SK-N-SH (cell line): ENCODE results near the gene NAA10. TPM values are rescaled to one million over a fixed set of nuclear protein-coding genes. Genes with fewer than 3 reads are reported as not detected.

Source experiments
- CTCF ChIA-PET: fragments of 300-600, 350-600 bp; formaldehyde crosslinking; extraction: SDS; loops from one replicate; lab custom pipeline; 2021; lab: Yijun Ruan, JAX
- POLR2A ChIA-PET: fragments of 350-600 bp; sonication (Branson Sonifier 250); formaldehyde crosslinking; extraction: SDS; loops from one replicate; lab custom pipeline; 2020; ENCODE audit warnings: antibody characterized with exemption, inconsistent platforms; lab: Yijun Ruan, JAX
- DNase-seq: peaks from one replicate; pipeline ENCODE4 v3.0.0; 2012
- H2AFZ ChIP-seq: fragments of 200-600 bp; sonication (generic); 2 replicates; pipeline ENCODE4 v1.8.1; 2016; ENCODE audit warnings: antibody characterized with exemption, mild to moderate bottlenecking, low read depth
- H3F3A ChIP-seq: fragments of 200-600 bp; sonication (generic); replicated peaks from 2 replicates; pipeline ENCODE3; 2016; ENCODE audit warnings: antibody characterized with exemption, mild to moderate bottlenecking; ENCODE audit not compliant: insufficient read depth
- H3K27ac ChIP-seq, 2 experiments: fragments of 200-500 bp in 1 of 2; fragments of 200-600 bp in 1 of 2; sonication (Bioruptor generic) in 1 of 2; sonication (generic), shearing (Covaris generic) in 1 of 2; 2 replicates each; pipeline versions ENCODE4 v1.5.1 to v1.6.1; 2014 to 2016; ENCODE audit warnings: low read depth in 2 of 2, inconsistent platforms in 1 of 2, low read length in 1 of 2, mild to moderate bottlenecking in 1 of 2, mixed read lengths in 1 of 2
- H3K27me3 ChIP-seq: fragments of 200-600 bp; sonication (generic), shearing (Covaris generic); 2 replicates; pipeline ENCODE4 v1.6.1; 2016; ENCODE audit warnings: mixed run types; ENCODE audit not compliant: insufficient read depth
- H3K36me3 ChIP-seq, 2 experiments: fragments of 200-500 bp in 1 of 2; fragments of 200-600 bp in 1 of 2; sonication (Bioruptor generic) in 1 of 2; sonication (generic) in 1 of 2; replicated peaks in 1 of 2; 2 replicates each; pipeline versions ENCODE3 to v1.5.1; 2014 to 2016; ENCODE audit warnings: low read length in 1 of 2, mild to moderate bottlenecking in 1 of 2; ENCODE audit not compliant: insufficient read depth in 2 of 2, control insufficient read depth in 1 of 2
- H3K4me1 ChIP-seq, 2 experiments: fragments of 200-500 bp in 1 of 2; fragments of 200-600 bp in 1 of 2; sonication (Bioruptor generic) in 1 of 2; sonication (generic), shearing (Covaris generic) in 1 of 2; 2 replicates each; pipeline versions ENCODE4 v1.5.1 to v1.6.1; 2014 to 2016; ENCODE audit warnings: low read depth in 1 of 2, low read length in 1 of 2, mixed run types in 1 of 2; ENCODE audit not compliant: insufficient read depth in 2 of 2, control insufficient read depth in 1 of 2
- H3K4me2 ChIP-seq: fragments of 200-600 bp; sonication (generic), shearing (Covaris generic); 2 replicates; pipeline ENCODE4 v1.6.1; 2017; ENCODE audit warnings: mixed run types
- H3K4me3 ChIP-seq, 2 experiments: fragments of 200-500 bp in 1 of 2; fragments of 200-600 bp in 1 of 2; sonication (Bioruptor generic) in 1 of 2; sonication (generic), shearing (Covaris generic) in 1 of 2; 2 replicates each; pipeline versions ENCODE4 v1.5.1 to v1.8.1; 2014 to 2016; ENCODE audit warnings: low read depth in 2 of 2, inconsistent platforms in 1 of 2, low read length in 1 of 2, mild to moderate bottlenecking in 1 of 2, mixed read lengths in 1 of 2, moderate library complexity in 1 of 2
- H3K79me2 ChIP-seq: fragments of 200-600 bp; sonication (generic); 2 replicates; pipeline ENCODE4 v1.8.1; 2017; ENCODE audit warnings: mild to moderate bottlenecking; ENCODE audit not compliant: insufficient read depth
- H3K9ac ChIP-seq: fragments of 200-600 bp; sonication (generic); 2 replicates; pipeline ENCODE4 v1.6.1; 2017; ENCODE audit warnings: mixed run types
- H3K9me2 ChIP-seq: fragments of 200-600 bp; sonication (generic); 2 replicates; pipeline ENCODE4 v1.6.1; 2017; ENCODE audit warnings: mixed run types
- H3K9me3 ChIP-seq: fragments of 200-600 bp; sonication (generic); 2 replicates; pipeline ENCODE4 v1.6.1; 2017; ENCODE audit warnings: mixed run types, mild to moderate bottlenecking, moderate library complexity
- H4K20me1 ChIP-seq: fragments of 200-600 bp; sonication (generic); 2 replicates; pipeline ENCODE4 v1.6.1; 2017; ENCODE audit warnings: mild to moderate bottlenecking, mixed run types; ENCODE audit not compliant: insufficient read depth
- ELF1 ChIP-seq: IDR thresholded peaks from 2 replicates; pipeline ENCODE4 v1.4.0; 2012
- EP300 ChIP-seq, 2 experiments: IDR thresholded peaks; 2 replicates each; pipeline versions ENCODE4 v1.4.0 to v1.6.1; 2012; ENCODE audit warnings: borderline replicate concordance in 1 of 2, low read depth in 1 of 2, low read length in 1 of 2
- EZH2phosphoT487 ChIP-seq: fragments of 200-600 bp; sonication (generic); IDR thresholded peaks from 2 replicates; pipeline ENCODE4 v1.6.1; 2017; ENCODE audit warnings: low read depth, mixed run types, mild to moderate bottlenecking, antibody characterized with exemption, moderate library complexity, borderline replicate concordance
- FOSL2 ChIP-seq: IDR thresholded peaks from 2 replicates; pipeline ENCODE4 v1.4.0; 2012; ENCODE audit warnings: low read depth, mild to moderate bottlenecking, moderate library complexity, borderline replicate concordance
- MAX ChIP-seq: IDR thresholded peaks from 2 replicates; pipeline ENCODE4 v1.4.0; 2012; ENCODE audit warnings: low read depth
- MEF2A ChIP-seq: IDR thresholded peaks from 2 replicates; pipeline ENCODE4 v1.4.0; 2012; ENCODE audit warnings: low read depth, borderline replicate concordance
- MXI1 ChIP-seq: IDR thresholded peaks from 2 replicates; pipeline ENCODE4 v1.6.1; 2012; ENCODE audit warnings: mild to moderate bottlenecking, low read depth, low read length, improper control_type of control experiment
- NRF1 ChIP-seq: IDR thresholded peaks from 2 replicates; pipeline ENCODE4 v1.6.1; 2012; ENCODE audit warnings: low read depth, mild to moderate bottlenecking, low read length
- REST ChIP-seq: IDR thresholded peaks from 2 replicates; pipeline ENCODE4 v1.6.1; 2012; ENCODE audit warnings: mild to moderate bottlenecking, low read depth, low read length, moderate library complexity
- RXRA ChIP-seq: IDR thresholded peaks from 2 replicates; pipeline ENCODE4 v1.4.0; 2012; ENCODE audit warnings: low read depth, mild to moderate bottlenecking, borderline replicate concordance
- SIN3A ChIP-seq: IDR thresholded peaks from 2 replicates; pipeline ENCODE4 v1.6.1; 2012; ENCODE audit warnings: low read depth, mild to moderate bottlenecking, low read length, moderate library complexity, borderline replicate concordance
- TEAD4 ChIP-seq: IDR thresholded peaks from 2 replicates; pipeline ENCODE4 v1.4.0; 2012; ENCODE audit warnings: mild to moderate bottlenecking, borderline replicate concordance; ENCODE audit not compliant: insufficient read depth
- YY1 ChIP-seq: IDR thresholded peaks from 2 replicates; pipeline ENCODE4 v1.4.0; 2012; ENCODE audit warnings: low read depth, mild to moderate bottlenecking
- WGBS: methylation state at CpG from one replicate; pipeline ENCODE4 v1.1.6; 2017; ENCODE audit warnings: low lambda C conversion rate; 5-methylcytosine and 5-hydroxymethylcytosine counted together
- polyA plus RNA-seq, 3 experiments: library from polyadenylated mRNA; depleted of rRNA; stranded (reverse); fragments of >200 nt; gene quantifications; 2 replicates each; pipeline ENCODE4 v1.2.3, GENCODE V29; 2012

The NAA10 gene
- polyA plus RNA-seq, 1 of the 3 experiments (the other 2 are of a cell fraction): 229 TPM

GRCh38 chrX:153961292-153961691, 26.5 kb upstream of the NAA10 start:
- Histone ChIP-seq H3K4me2 (no peak overlapping the region), H2AFZ (no peak overlapping the region), H3K27ac (no peak overlapping the region), H4K20me1 (peaks cover 49% of the 10 kb centered on the region), H3K79me2 (peaks cover 42% of the 10 kb centered on the region), H3K4me1 (no peaks in the 10 kb centered on the region; a peak in 1 of 4 replicates), H3F3A (no peaks in the 10 kb centered on the region), H3K27me3 (no peaks in the 10 kb centered on the region), H3K36me3 (peaks cover 12 to 83% of the 10 kb centered on the region in 2 experiments), H3K4me3 (no peak overlapping the region), H3K9ac (no peak overlapping the region), H3K9me3 (no peaks in the 10 kb centered on the region), H3K9me2 (no peaks in the 10 kb centered on the region)
- TF ChIP-seq FOSL2 (no peak), MXI1 (no peak), MEF2A (no peak), RXRA (no peak), ELF1 (no peak), EZH2phosphoT487 (no peak), MAX (no peak), EP300 (IDR thresholded peaks at IDR 0.05; ENCODE audit: borderline replicate concordance in 1 of 2, low read depth in 1 of 2, low read length in 1 of 2) (no peak), NRF1 (no peak)
- ChIA-PET CTCF (interaction anchor here (11.6 kb wide), 1 partner anchor 12 kb away, joined by 179 read pairs; the partner anchor contains the start of gene RENBP), POLR2A (interaction anchor here (0.6 kb wide), 1 partner anchor 8 kb away, joined by 3 read pairs; no protein-coding TSS in a partner anchor)
- 90% methylated on average over 6 of the region's 11 CpGs for WGBS
- DNase-seq: no peak

- peaks cover 37% of the 10 kb centered on the region for H3K79me2 ChIP-seq
- H3K9me2 ChIP-seq: no peaks in the 10 kb centered on the region
- DNase-seq: no peak
- H3K9me3 ChIP-seq: no peaks in the 10 kb centered on the region
- no peak overlapping the region for H3K4me3 ChIP-seq
- H3K9ac ChIP-seq: no peak overlapping the region
- no peaks in the 10 kb centered on the region for H3F3A ChIP-seq
- H4K20me1 ChIP-seq: peaks cover 44% of the 10 kb centered on the region
- POLR2A ChIA-PET: interaction anchor here (0.6 kb wide), 1 partner anchor 9 kb away, joined by 3 read pairs; no protein-coding TSS in a partner anchor
- H3K4me1 ChIP-seq: no peaks in the 10 kb centered on the region
- H3K4me2 ChIP-seq: no peak overlapping the region
- WGBS: 97% methylated on average over 22 of the region's 22 CpGs
- TF ChIP-seq YY1 (no peak), REST (no peak), MAX (no peak), TEAD4 (no peak), ELF1 (no peak), SIN3A (no peak)
- TF ChIP-seq, all 33 proteins: peak for 0
- Histone ChIP-seq H3K36me3 (peaks cover 12 to 88% of the 10 kb centered on the region in 2 experiments), H3K27me3 (no peaks in the 10 kb centered on the region), H3K27ac (no peak overlapping the region), H2AFZ (no peak overlapping the region)
- CTCF ChIA-PET: interaction anchor here (11.6 kb wide), 1 partner anchor 12 kb away, joined by 179 read pairs; the partner anchor contains the start of gene RENBP
Measured at GRCh38 chrX:153960786-153961185, 25.9 kb upstream of the NAA10 start.
